ENCODE results near the gene XPA. TPM values are rescaled to one million over a fixed set of nuclear protein-coding genes. Genes with fewer than 3 reads are reported as not detected.

XPA gene
- total and polyA plus RNA-seq, 2 of the 13 experiments (the other 11 are each of a cell fraction or from before 2014, with no cell fraction given): 2.3 to 15.2 TPM

GRCh38 chr9:97696803-97697601, at the start of gene XPA (continued):
- TF ChIP-seq NFKB2 (CRISPR knock-in tag; IDR thresholded peaks at IDR 0.05; ENCODE audit: borderline replicate concordance): peak; percentile 87; the same call in 1 of the 2 replicates
- TF ChIP-seq TEAD3 (CRISPR knock-in tag; optimal IDR thresholded peaks at IDR 0.05; ENCODE audit: borderline replicate concordance): peak; percentile 59
- TF ChIP-seq ZFP90 (CRISPR knock-in tag; IDR thresholded peaks at IDR 0.05; ENCODE audit: borderline replicate concordance): peak; percentile 47; the same call in 1 of the 2 replicates
- TF ChIP-seq ZNF30 (CRISPR knock-in tag; IDR thresholded peaks at IDR 0.05): no peak
- peak; percentile 70 for TF ChIP-seq CCDC6 (CRISPR knock-in tag; IDR thresholded peaks at IDR 0.05)
- no peak for TF ChIP-seq SMYD3 (CRISPR knock-in tag; IDR thresholded peaks at IDR 0.05)
- TF ChIP-seq ZNF207 (IDR thresholded peaks at IDR 0.05; ENCODE audit: borderline replicate concordance): no peak
- TF ChIP-seq ZNF124 (CRISPR knock-in tag; IDR thresholded peaks at IDR 0.05): 0 out of 2 replicates have a peak, but pooled peaks have one; percentile 34
- no peak for TF ChIP-seq ZBTB7B (CRISPR knock-in tag; IDR thresholded peaks at IDR 0.05)
- TF ChIP-seq ZNF350 (CRISPR knock-in tag; IDR thresholded peaks at IDR 0.05; ENCODE audit: borderline replicate concordance, low read depth): 0 out of 2 replicates have a peak, but pooled peaks have one; percentile 15
- TF ChIP-seq GLI4 (CRISPR knock-in tag; IDR thresholded peaks at IDR 0.05; ENCODE audit: borderline replicate concordance): 0 out of 2 replicates have a peak, but pooled peaks have one; percentile 75
- no peak for TF ChIP-seq DPF2 (CRISPR knock-in tag; IDR thresholded peaks at IDR 0.05; ENCODE audit: borderline replicate concordance, low read depth)
- peak; percentile 93; the same call in 1 of the 2 replicates for TF ChIP-seq ZNF704 (CRISPR knock-in tag; IDR thresholded peaks at IDR 0.05; ENCODE audit: borderline replicate concordance)
- TF ChIP-seq ZNF572 (CRISPR knock-in tag; IDR thresholded peaks at IDR 0.05): no peak
- no peak for TF ChIP-seq SMAD9 (CRISPR knock-in tag; IDR thresholded peaks at IDR 0.05)
- 0 out of 2 replicates have a peak, but pooled peaks have one; percentile 83 for TF ChIP-seq MXD3 (CRISPR knock-in tag; IDR thresholded peaks at IDR 0.05)
- TF ChIP-seq SP5 (CRISPR knock-in tag; IDR thresholded peaks at IDR 0.05; ENCODE audit: borderline replicate concordance, low read depth): 0 out of 2 replicates have a peak, but pooled peaks have one; percentile 17
- no peak for TF ChIP-seq PITX1 (CRISPR knock-in tag; IDR thresholded peaks at IDR 0.05)
- 0 out of 2 replicates have a peak, but pooled peaks have one; percentile 25 for TF ChIP-seq ZNF691 (CRISPR knock-in tag; IDR thresholded peaks at IDR 0.05; ENCODE audit: borderline replicate concordance, low read depth)
- 0 out of 2 replicates have a peak, but pooled peaks have one; percentile 51 for TF ChIP-seq ZNF362 (CRISPR knock-in tag; IDR thresholded peaks at IDR 0.05; ENCODE audit: borderline replicate concordance)
- TF ChIP-seq ZNF574 (CRISPR knock-in tag; IDR thresholded peaks at IDR 0.05): peak; percentile 77

Measured in HepG2 (cell line).